Fibroblast of lung (primary cell): ENCODE measurements around the gene ALOXE3.

ENCODE experiments used
- CTCF ChIP-seq, 2 donors: IDR thresholded peaks in 1 of 2; conservative IDR thresholded peaks in 1 of 2; 1 replicate in 1 of 2; 2 replicates in 1 of 2; pipeline ENCODE4 v1.5.1; 2011 to 2012; ENCODE audit warnings: low read length in 2 of 2, control low read depth in 1 of 2, inconsistent platforms in 1 of 2, low read depth in 1 of 2, mild to moderate bottlenecking in 1 of 2
- EZH2 ChIP-seq: IDR thresholded peaks from 2 replicates; pipeline ENCODE4 v1.5.1; 2012; ENCODE audit warnings: low read length, control low read depth, mild to moderate bottlenecking; ENCODE audit errors: missing control alignments

DNA sequence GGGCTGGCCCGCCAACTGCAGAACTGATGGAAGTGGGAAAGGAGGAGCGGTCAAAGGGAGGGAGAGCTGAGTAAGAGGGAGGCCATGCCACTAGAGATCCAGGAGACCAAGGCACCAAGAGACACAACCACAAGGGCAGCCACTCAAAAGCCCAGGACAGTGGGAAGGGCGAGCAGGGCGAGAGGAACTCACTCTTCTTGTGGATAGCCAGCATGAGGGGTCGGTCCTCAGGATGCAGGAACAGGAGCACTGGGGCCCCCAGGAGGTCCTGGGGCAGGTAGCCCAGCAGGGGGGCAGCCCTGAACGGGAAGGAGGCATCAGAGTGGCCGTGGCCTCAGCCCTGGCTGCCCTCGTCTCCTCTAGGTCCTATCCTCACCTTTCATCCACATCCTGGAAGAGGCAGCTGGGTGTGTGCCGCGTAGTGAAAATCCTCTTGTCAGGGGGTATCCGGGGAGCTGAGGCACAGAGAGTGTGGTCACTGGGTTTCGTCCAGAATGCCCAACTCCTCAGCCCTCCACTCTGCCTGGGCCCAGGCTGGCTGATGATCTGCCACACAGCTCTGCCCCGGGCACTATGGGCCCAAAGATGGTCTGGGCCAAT lies 29.6 kb upstream of the ALOXE3 start:
- TF ChIP-seq CTCF (conservative IDR thresholded peaks at IDR 0.05 in 1 of 2, IDR thresholded peaks at IDR 0.05 in 1 of 2; ENCODE audit: low read depth in 1 of 2, low read length in 2 of 2) (no peak), EZH2 (no peak)
